Measurements from ENCODE around the gene PRKN.

PRKN gene

GRCh38 chr6:162307865-162308264, 419.7 kb downstream of the PRKN start:
- no peak for DNase-seq (ENCODE audit: low read depth)

DNA sequence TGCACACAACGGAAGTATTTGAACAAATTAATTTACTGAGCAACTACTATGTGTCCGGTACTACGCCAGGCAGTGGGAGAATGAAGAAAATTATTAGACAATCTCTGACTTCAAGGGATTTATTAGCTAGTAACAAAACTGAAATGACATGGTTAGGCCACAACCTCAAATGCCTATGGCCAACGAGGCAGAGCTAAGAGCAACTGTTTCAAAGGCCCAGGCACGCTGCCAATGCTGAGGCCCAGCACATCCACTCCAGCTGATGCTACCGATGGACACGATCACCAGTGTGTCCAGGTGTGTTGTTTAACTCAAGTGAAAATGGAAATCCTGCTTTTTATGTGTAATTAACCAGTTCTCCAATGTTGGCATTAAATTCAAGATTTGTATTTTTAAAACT, 420.9 kb downstream of the PRKN start:
- DNase-seq (ENCODE audit: low read depth) = no peak

DNA sequence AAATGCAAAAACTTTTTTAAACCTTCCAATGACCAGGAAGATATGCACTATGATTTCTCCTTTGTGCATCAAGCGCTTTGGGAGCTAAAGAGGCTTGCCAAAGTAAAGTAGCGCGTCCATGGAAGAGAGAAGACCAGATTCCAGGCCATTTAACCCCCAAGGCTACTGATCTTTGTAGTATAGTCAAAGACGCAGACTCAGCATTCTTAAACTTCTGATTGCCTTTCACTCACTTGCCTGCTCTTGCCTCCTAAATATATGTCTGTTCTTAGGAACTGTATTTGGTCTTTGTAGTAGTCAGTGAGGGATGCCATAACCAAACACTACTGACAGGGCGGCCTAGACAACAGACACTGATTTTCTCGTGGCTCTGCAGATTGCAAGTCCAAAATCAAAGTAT, 426.4 kb downstream of the PRKN start:
- DNase-seq (ENCODE audit: low read depth) = no peak

DNA sequence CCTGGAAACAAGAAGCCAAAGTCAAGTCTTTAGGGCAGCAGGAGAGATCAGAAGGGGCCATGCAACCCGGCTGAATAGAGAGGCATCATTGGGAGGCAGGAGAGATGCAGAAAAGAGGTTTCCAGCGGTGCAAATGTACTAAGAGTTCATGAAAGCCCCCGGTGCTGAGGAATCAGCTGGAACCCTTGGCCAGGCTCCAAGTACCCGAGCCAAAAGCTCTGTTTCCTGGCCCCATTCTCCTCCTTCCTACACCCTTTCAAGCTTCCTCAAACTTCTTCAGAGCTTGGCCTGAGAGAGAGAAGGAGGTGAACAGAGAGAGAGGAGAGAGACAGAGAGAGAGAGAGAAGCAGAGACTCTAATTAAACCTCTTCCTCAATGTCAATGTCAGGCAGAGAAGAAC, 433.5 kb downstream of the PRKN start:
- DNase-seq (ENCODE audit: low read depth) = no peak

GRCh38 chr6:162292915-162293314, 434.7 kb downstream of the PRKN start:
- DNase-seq (ENCODE audit: low read depth) = no peak

GRCh38 chr6:162290846-162291465, 436.6 kb downstream of the PRKN start:
- DNase-seq (ENCODE audit: low read depth) = no peak

- DNase-seq (ENCODE audit: low read depth) = no peak
These were observed 437.6 kb downstream of the PRKN start for GRCh38 chr6:162289972-162290371.

- no peak for DNase-seq (ENCODE audit: low read depth)
These were observed 453.6 kb downstream of the PRKN start for GRCh38 chr6:162273986-162274385.

GRCh38 chr6:162271922-162272321, 455.6 kb downstream of the PRKN start:
- no peak for DNase-seq (ENCODE audit: low read depth)

DNA sequence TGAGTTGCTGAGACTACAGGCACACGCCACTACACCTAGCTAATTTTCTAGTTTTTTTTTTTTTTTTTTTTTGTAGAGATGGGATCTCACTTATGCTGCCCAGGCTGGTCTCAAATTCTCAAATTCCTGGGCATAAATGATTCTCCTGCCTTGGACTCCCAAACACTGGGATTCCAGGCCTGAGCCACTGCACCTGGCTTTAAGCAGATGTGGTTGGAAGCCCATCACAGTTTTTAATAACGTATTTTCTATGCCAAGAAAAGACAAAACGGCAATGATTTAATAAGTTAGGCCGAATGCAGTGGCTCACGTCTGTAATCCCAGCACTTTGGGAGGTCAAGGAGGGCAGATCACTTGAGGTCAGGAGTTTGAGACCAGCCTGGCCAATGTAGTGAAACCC, 456.6 kb downstream of the PRKN start:
- DNase-seq (ENCODE audit: low read depth) = no peak

- DNase-seq (ENCODE audit: low read depth) = no peak
These were observed 459.9 kb downstream of the PRKN start for GRCh38 chr6:162267641-162268040.

- no peak for DNase-seq (ENCODE audit: low read depth)
These were observed 460.4 kb downstream of the PRKN start for GRCh38 chr6:162267126-162267525.

GRCh38 chr6:162264581-162264980, 463.0 kb downstream of the PRKN start:
- DNase-seq (ENCODE audit: low read depth) = no peak

GRCh38 chr6:162262466-162263196, 464.9 kb downstream of the PRKN start:
- no peak for DNase-seq (ENCODE audit: low read depth)

GRCh38 chr6:162261598-162261997, 466.0 kb downstream of the PRKN start:
- DNase-seq (ENCODE audit: low read depth) = no peak

DNA sequence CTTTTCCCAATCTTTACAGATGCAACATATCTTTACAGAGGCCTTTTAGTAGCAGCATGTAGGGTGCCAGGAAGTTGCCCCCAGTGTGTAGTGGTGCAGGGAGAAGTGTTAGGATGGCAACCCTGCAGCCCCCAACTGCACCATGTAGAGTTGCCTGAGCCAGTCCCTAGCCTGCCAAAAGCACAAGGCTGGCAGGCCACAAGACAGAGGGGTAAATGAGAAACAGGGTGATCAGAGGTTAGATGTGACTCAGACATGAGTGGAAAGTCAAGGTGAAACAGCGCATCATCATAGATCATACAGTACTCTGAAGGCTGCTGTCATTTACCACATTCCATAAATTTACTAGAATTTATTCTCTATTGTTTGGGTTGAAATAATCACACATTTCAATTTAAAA, 467.5 kb downstream of the PRKN start:
- DNase-seq (ENCODE audit: low read depth) = no peak

DNA sequence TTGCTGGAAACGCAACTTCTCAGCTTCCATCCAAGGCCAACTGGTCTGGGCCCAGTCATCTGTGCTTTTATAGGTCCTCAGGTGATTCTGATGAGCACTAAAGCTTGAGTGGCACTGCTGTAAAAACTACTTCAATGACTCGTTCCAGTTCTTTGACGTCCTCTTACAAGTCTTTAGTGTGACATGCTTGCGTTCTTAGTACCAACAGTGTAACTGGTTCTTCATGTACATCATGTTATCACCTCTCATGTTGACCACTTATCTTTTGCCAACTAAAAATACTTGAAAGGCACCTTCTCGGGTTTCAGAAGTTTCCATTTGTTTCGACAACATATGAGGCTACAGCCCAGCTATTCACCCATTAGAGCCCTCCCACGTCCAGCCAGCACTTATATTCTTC, 468.9 kb downstream of the PRKN start:
- DNase-seq (ENCODE audit: low read depth) = no peak

DNA sequence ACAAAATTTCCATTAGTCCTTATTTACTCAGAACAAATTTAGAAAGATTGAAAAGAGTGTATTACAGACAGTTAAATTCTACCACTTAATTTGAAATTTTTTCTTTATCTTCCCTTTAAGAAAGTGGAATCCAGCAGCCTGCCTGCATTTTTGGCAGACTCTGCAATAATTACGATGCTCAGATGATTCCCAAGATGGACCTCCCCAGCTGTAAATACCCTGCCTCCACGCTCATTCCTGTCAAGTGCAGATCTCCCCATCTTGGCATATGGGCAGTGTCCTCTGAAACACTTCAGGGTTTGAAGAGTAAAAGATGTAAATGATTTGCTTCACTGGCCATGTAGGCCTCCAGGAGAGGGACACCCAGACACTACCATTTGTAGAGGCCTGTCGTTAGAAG, 471.2 kb downstream of the PRKN start:
- DNase-seq (ENCODE audit: low read depth) = no peak

- no peak for DNase-seq (ENCODE audit: low read depth)
These were observed 476.3 kb downstream of the PRKN start for GRCh38 chr6:162251257-162251656.

DNA sequence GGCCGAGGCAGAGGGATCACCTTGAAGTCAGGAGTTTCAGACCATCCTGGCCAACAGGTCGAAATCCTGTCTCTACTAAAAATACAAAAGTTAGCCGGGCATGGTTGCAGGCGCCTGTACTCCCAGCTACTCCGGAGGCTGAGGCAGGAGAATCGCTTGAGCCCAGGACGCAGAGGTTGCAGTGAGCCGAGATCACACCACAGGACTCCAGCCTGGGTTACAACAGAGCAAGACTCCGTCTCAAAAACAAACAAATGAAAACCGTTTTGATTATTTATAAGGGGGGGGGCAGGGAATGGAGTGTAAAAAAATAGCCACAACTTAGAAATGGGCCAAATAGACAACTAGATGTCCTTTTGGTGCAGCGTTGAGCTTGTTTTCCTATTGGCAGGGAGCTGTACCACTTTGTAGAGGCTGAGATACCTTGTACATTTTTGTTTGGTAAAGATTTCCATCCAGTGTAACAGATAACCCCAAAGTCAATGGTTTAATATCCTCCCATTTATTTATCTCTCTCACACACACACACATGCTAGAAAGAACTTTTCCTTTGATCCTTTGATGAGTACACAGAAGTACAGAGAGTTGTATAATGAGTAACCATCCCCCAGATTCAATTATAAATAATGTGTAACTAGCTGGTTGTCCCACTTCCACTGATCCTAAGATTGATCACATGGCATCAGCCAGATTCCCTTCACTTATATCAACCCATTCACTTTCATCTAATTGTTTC, 477.5 kb downstream of the PRKN start:
- DNase-seq (ENCODE audit: low read depth) = no peak

DNA sequence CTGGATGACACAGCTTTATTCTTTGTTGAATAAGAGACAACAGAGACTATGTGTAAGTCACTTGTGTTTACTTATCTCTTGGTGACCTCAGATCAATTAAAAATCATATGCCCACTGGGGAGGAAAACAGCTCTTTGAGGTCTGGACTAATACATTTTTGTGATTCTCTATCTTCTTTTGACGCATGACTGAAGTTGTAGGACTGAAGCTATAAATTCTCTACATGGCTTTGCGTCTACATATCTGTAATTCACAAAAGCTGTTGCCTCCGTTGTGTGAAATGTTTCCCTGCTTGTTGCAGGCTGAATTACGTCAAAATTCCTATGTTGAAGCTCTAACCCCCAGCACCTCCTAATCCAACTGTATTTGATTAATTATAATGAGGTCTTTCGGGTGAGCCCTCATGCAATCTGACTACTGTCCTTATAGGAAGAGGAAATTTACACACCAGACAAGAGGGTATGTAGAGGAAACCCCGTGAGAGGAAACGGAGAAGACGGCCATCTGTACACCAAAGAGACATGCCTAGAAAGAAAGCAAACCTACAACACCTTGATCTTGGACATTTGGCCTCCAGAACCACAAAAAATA, 481.6 kb downstream of the PRKN start:
- no peak for DNase-seq (ENCODE audit: low read depth)

DNA sequence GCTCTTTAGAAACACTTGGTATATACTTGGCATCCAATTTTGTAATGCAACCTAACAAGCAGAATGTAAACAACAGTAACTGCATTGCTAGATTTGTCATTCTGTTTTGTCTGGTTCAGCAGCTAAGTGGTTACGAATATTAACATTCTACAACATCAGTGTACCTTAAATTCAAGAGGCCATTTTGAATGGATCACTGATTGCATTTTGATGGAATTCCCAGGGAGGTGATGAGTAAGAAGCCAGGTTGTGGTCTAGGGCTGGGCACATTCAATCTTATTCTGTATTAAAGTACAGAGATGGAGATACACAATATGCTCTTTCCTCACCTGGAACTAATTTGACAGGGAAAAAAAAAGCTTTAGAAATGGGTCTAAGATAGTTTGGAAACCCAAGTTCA, 483.5 kb downstream of the PRKN start:
- DNase-seq (ENCODE audit: low read depth) = no peak

DNA sequence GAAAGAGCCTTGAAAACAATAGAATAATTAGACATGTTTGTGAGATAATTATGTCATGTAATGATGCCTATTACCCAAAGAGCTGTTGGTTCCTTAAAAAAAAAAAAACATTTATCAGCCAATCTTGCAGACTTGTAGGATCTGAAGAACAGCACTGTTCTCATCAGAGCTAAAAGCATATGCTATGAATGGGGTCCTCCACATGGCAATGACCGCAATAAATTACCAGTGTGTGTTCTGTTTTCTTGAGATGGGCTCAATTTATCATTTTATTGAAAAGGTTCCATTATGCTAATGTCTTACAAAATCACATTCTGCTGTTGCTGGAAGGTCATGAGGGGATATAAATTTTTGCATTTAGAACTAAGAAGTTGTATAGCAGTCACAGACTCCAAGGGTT, 484.7 kb downstream of the PRKN start:
- DNase-seq (ENCODE audit: low read depth) = no peak

All from CMK (cell line).